ENCODE results near the gene TMEM263. TPM values are rescaled to one million over a fixed set of nuclear protein-coding genes. Genes with fewer than 3 reads are reported as not detected.

The TMEM263 gene
- total RNA-seq, 1 donor = 125 TPM

DNA sequence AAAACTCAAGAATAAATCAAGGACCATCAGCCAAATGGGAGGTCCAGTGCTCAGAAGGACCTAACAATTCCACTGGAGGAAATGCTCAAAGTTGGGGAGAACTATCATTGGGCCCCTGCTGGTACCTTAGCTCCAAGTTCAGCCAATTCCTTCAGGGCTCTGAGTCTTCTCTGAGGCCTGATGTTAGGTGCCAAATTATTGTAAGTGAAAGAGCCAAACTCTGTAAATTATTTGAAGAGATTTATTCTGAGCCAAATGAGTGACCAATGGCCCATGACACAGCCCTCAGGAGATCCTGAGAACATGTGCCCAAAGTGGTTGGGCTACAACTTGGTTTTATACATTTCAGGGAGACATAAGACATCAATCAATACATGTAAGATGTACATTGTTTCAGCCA is 8.2 kb upstream of the TMEM263 start:
- H3K4me3 ChIP-seq (ENCODE audit: insufficient read depth, low read length) = no peak overlapping the region

GRCh38 chr12:106950591-106950990 is 5.1 kb upstream of the TMEM263 start:
- H3K79me2 ChIP-seq (ENCODE audit: insufficient read depth, low read length) = no peaks in the 10 kb centered on the region
- no peak overlapping the region for H3K27ac ChIP-seq (ENCODE audit: low read depth, low read length)
- H3K36me3 ChIP-seq (ENCODE audit: insufficient read depth, low read length) = no peaks in the 10 kb centered on the region
- no peak overlapping the region for H3K4me2 ChIP-seq (ENCODE audit: insufficient read depth, low read length)
- no peaks in the 10 kb centered on the region for H3K27me3 ChIP-seq (ENCODE audit: insufficient read depth, low read length)
- H3K9me3 ChIP-seq (ENCODE audit: low read depth, low read length) = no peaks in the 10 kb centered on the region
- TF ChIP-seq, protein P1, sequence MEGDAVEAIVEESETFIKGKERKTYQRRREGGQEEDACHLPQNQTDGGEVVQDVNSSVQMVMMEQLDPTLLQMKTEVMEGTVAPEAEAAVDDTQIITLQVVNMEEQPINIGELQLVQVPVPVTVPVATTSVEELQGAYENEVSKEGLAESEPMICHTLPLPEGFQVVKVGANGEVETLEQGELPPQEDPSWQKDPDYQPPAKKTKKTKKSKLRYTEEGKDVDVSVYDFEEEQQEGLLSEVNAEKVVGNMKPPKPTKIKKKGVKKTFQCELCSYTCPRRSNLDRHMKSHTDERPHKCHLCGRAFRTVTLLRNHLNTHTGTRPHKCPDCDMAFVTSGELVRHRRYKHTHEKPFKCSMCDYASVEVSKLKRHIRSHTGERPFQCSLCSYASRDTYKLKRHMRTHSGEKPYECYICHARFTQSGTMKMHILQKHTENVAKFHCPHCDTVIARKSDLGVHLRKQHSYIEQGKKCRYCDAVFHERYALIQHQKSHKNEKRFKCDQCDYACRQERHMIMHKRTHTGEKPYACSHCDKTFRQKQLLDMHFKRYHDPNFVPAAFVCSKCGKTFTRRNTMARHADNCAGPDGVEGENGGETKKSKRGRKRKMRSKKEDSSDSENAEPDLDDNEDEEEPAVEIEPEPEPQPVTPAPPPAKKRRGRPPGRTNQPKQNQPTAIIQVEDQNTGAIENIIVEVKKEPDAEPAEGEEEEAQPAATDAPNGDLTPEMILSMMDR (IDR thresholded peaks at IDR 0.05; ENCODE audit: extremely low read depth, low read depth, low read length) = no peak
- DNase-seq (ENCODE audit: insufficient read length, low spot score, missing footprints) = no peak
- no peak overlapping the region for H2AFZ ChIP-seq (ENCODE audit: low read length)
- H3K4me3 ChIP-seq (ENCODE audit: insufficient read depth, low read length) = no peak overlapping the region
- H3K4me1 ChIP-seq (ENCODE audit: insufficient read depth, low read length) = peaks cover 13% of the 10 kb centered on the region
- H4K20me1 ChIP-seq (ENCODE audit: insufficient read depth, low read length) = no peaks in the 10 kb centered on the region

More for the DNA sequence above, 8.2 kb upstream of the TMEM263 start:
- Histone ChIP-seq H3K4me1 (ENCODE audit: insufficient read depth, low read length) (no peaks in the 10 kb centered on the region), H3K4me2 (ENCODE audit: insufficient read depth, low read length) (no peak overlapping the region), H3K27me3 (ENCODE audit: insufficient read depth, low read length) (no peaks in the 10 kb centered on the region), H4K20me1 (ENCODE audit: insufficient read depth, low read length) (no peaks in the 10 kb centered on the region), H3K27ac (ENCODE audit: low read depth, low read length) (no peak overlapping the region), H3K36me3 (ENCODE audit: insufficient read depth, low read length) (no peaks in the 10 kb centered on the region), H3K9me3 (ENCODE audit: low read depth, low read length) (no peaks in the 10 kb centered on the region), H2AFZ (ENCODE audit: low read length) (no peak overlapping the region), H3K79me2 (ENCODE audit: insufficient read depth, low read length) (no peaks in the 10 kb centered on the region)
- no peak for DNase-seq (ENCODE audit: insufficient read length, low spot score, missing footprints)
- TF ChIP-seq, protein P1 (IDR thresholded peaks at IDR 0.05; ENCODE audit: extremely low read depth, low read depth, low read length) = no peak

- Histone ChIP-seq H2AFZ (ENCODE audit: low read length) (no peak overlapping the region), H3K4me1 (ENCODE audit: insufficient read depth, low read length) (peaks cover 23% of the 10 kb centered on the region), H3K79me2 (ENCODE audit: insufficient read depth, low read length) (peaks cover 25% of the 10 kb centered on the region), H4K20me1 (ENCODE audit: insufficient read depth, low read length) (peaks cover 18% of the 10 kb centered on the region), H3K36me3 (ENCODE audit: insufficient read depth, low read length) (no peaks in the 10 kb centered on the region), H3K4me3 (ENCODE audit: insufficient read depth, low read length) (no peak overlapping the region), H3K27ac (ENCODE audit: low read depth, low read length) (no peak overlapping the region), H3K9me3 (ENCODE audit: low read depth, low read length) (no peaks in the 10 kb centered on the region), H3K4me2 (ENCODE audit: insufficient read depth, low read length) (peak overlapping the region; percentile 82), H3K27me3 (ENCODE audit: insufficient read depth, low read length) (no peaks in the 10 kb centered on the region)
- peak; percentile 17 for DNase-seq (ENCODE audit: insufficient read length, low spot score, missing footprints)
- TF ChIP-seq, protein P1 (IDR thresholded peaks at IDR 0.05; ENCODE audit: extremely low read depth, low read depth, low read length) = no peak
These were observed 2.1 kb upstream of the TMEM263 start for GRCh38 chr12:106953352-106954250.

All from osteoblast (primary cell).